ENCODE measurements around the gene VCX. TPM values are rescaled to one million over a fixed set of nuclear protein-coding genes. Genes with fewer than 3 reads are reported as not detected.

Gene VCX
- total RNA-seq, 3 donors from 2014 or later = not detected

DNA sequence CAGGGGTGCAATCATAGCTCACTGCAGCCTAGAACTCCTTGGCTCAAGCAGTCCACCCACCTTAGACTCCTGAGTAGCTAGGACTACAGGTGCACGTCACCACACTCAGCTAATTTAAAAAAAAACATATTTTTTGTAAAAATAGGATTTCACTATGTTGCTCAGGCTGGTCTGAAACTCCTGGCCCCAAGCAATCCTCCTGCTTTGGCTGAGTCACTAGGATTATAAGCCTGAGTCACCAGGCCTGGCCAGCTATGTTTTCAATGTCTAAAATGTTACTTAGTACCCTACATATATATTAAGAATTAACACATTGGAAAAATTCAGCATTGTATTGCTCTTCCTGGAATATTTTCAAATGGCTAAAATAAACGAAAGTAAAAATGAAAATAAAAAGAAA lies 46.7 kb downstream of the VCX start:
- Histone ChIP-seq H3K4me3 (no peak overlapping the region), H3K4me1 (no peaks in the 10 kb centered on the region), H3K27ac (no peak overlapping the region), H3K9me3 (no peaks in the 10 kb centered on the region), H3K27me3 (no peaks in the 10 kb centered on the region), H3K36me3 (no peaks in the 10 kb centered on the region)
- TF ChIP-seq POLR2A (IDR thresholded peaks at IDR 0.05) = no peak
- intact Hi-C loops (cut with DNase I; ENCODE audit: low total_unique reads) = no loop called here
- no peak for DNase-seq (ENCODE audit: low spot score in 2 of 2)

DNA sequence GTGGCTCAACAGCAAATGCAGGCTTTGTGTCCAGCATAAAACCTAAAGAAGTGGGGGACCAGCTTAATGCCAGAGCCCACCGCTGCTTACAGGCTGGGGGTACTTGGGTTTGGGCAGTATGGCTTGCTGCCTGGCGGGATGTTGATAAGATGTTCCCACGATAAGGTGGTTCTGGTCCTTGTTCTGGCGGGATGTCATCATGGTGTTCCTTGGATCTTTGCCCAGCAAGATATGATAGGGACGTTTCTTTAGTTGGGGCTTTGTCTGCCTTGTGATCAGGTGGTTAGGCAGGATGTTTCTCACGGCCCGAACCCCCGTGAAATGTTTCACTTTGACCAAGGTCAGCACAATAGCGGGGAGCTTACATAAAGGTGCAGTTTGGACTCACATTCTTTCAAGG lies 49.0 kb downstream of the VCX start:
- H3K9me3 ChIP-seq = no peaks in the 10 kb centered on the region
- no peaks in the 10 kb centered on the region for H3K36me3 ChIP-seq
- H3K4me1 ChIP-seq = no peaks in the 10 kb centered on the region
- H3K27me3 ChIP-seq = no peaks in the 10 kb centered on the region
- no peak for DNase-seq (ENCODE audit: low spot score in 2 of 2)
- no peak overlapping the region for H3K4me3 ChIP-seq
- intact Hi-C loops (cut with DNase I; ENCODE audit: low total_unique reads) = no loop called here
- TF ChIP-seq, protein P1, sequence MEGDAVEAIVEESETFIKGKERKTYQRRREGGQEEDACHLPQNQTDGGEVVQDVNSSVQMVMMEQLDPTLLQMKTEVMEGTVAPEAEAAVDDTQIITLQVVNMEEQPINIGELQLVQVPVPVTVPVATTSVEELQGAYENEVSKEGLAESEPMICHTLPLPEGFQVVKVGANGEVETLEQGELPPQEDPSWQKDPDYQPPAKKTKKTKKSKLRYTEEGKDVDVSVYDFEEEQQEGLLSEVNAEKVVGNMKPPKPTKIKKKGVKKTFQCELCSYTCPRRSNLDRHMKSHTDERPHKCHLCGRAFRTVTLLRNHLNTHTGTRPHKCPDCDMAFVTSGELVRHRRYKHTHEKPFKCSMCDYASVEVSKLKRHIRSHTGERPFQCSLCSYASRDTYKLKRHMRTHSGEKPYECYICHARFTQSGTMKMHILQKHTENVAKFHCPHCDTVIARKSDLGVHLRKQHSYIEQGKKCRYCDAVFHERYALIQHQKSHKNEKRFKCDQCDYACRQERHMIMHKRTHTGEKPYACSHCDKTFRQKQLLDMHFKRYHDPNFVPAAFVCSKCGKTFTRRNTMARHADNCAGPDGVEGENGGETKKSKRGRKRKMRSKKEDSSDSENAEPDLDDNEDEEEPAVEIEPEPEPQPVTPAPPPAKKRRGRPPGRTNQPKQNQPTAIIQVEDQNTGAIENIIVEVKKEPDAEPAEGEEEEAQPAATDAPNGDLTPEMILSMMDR (IDR thresholded peaks at IDR 0.05) = no peak
- TF ChIP-seq POLR2A (IDR thresholded peaks at IDR 0.05) (no peak), POLR2AphosphoS5 (IDR thresholded peaks at IDR 0.05) (no peak)
- H3K27ac ChIP-seq = no peak overlapping the region

Other genes starting within 250 kb of the VCX start
- 10 to 100 TPM in 2 of 3 donors, 1 to 10 TPM in 1; 9.5 to 22.4 (median 16.8) TPM for gene PNPLA4, start 84.2 kb downstream of the VCX start, total RNA-seq

All from breast epithelium (tissue), 4 donors.